ENCODE results near the gene MERTK.

- TF ChIP-seq EZH2 (IDR thresholded peaks at IDR 0.05; ENCODE audit: borderline replicate concordance, low read depth, low read length, poor library complexity, severe bottlenecking) (no peak), CTCF (conservative IDR thresholded peaks at IDR 0.05; ENCODE audit: low read depth, low read length) (no peak)
Measured at GRCh38 chr2:111977240-111977639, 78.8 kb downstream of the MERTK start.

Data from A673 (cell line).